ENCODE measurements around the gene SRMS.

Gene SRMS

GRCh38 chr20:63549019-63549418 is 1.5 kb upstream of the SRMS start:
- H3K4me2 ChIP-seq (ENCODE audit: low read depth, low read length), result no peak overlapping the region
- no peaks in the 10 kb centered on the region for H3K79me2 ChIP-seq (ENCODE audit: low read length)
- TF ChIP-seq EZH2 (optimal IDR thresholded peaks at IDR 0.05; ENCODE audit: low read depth, low read length), result no peak
- TF ChIP-seq CTCF (IDR thresholded peaks at IDR 0.05; ENCODE audit: low read length), result no peak
- no peak for TF ChIP-seq EZH2phosphoT487 (IDR thresholded peaks at IDR 0.05; ENCODE audit: low read length)
- H3K36me3 ChIP-seq (replicated peaks; ENCODE audit: insufficient read depth, low read length), result no peaks in the 10 kb centered on the region
- peaks cover 96% of the 10 kb centered on the region for H3K27me3 ChIP-seq (replicated peaks; ENCODE audit: insufficient read depth, low read length)
- no peak overlapping the region for H3K9ac ChIP-seq (ENCODE audit: low read length)
- H3K9me2 ChIP-seq (replicated peaks; ENCODE audit: insufficient read depth, low read length), result no peaks in the 10 kb centered on the region
- H3K27ac ChIP-seq (ENCODE audit: low read length), result no peak overlapping the region
- H3K4me1 ChIP-seq (ENCODE audit: low read length), result no peaks in the 10 kb centered on the region
- H3F3A ChIP-seq (ENCODE audit: insufficient read depth, low read length), result no peaks in the 10 kb centered on the region
- H4K20me1 ChIP-seq (ENCODE audit: insufficient read depth, low read length), result no peaks in the 10 kb centered on the region; the same call in 1 of the 2 replicates
- no peak overlapping the region for H2AFZ ChIP-seq (ENCODE audit: low read length)
- no peak overlapping the region for H3K4me3 ChIP-seq (ENCODE audit: low read length)
- DNase-seq, result no peak
- no peaks in the 10 kb centered on the region for H3K9me3 ChIP-seq (replicated peaks; ENCODE audit: insufficient read depth, low read length)

GRCh38 chr20:63548542-63548941 is 993 bp upstream of the SRMS start:
- Histone ChIP-seq H3K4me2 (ENCODE audit: low read depth, low read length) (no peak overlapping the region), H3K79me2 (ENCODE audit: low read length) (no peaks in the 10 kb centered on the region), H3K36me3 (replicated peaks; ENCODE audit: insufficient read depth, low read length) (no peaks in the 10 kb centered on the region), H3K9me2 (replicated peaks; ENCODE audit: insufficient read depth, low read length) (no peaks in the 10 kb centered on the region), H4K20me1 (ENCODE audit: insufficient read depth, low read length) (no peaks in the 10 kb centered on the region; the same call in 1 of the 2 replicates), H3K27ac (ENCODE audit: low read length) (no peak overlapping the region), H3K9ac (ENCODE audit: low read length) (no peak overlapping the region), H3F3A (ENCODE audit: insufficient read depth, low read length) (no peaks in the 10 kb centered on the region), H3K4me1 (ENCODE audit: low read length) (no peaks in the 10 kb centered on the region), H3K4me3 (ENCODE audit: low read length) (no peak overlapping the region), H2AFZ (ENCODE audit: low read length) (no peak overlapping the region), H3K27me3 (replicated peaks; ENCODE audit: insufficient read depth, low read length) (peaks cover 96% of the 10 kb centered on the region), H3K9me3 (replicated peaks; ENCODE audit: insufficient read depth, low read length) (no peaks in the 10 kb centered on the region)
- no peak for DNase-seq
- TF ChIP-seq CTCF (IDR thresholded peaks at IDR 0.05; ENCODE audit: low read length) (no peak), EZH2 (optimal IDR thresholded peaks at IDR 0.05; ENCODE audit: low read depth, low read length) (no peak), EZH2phosphoT487 (IDR thresholded peaks at IDR 0.05; ENCODE audit: low read length) (no peak)

- no peaks in the 10 kb centered on the region for H3K4me1 ChIP-seq (ENCODE audit: low read length)
- H3K27me3 ChIP-seq (replicated peaks; ENCODE audit: insufficient read depth, low read length), result peaks cover 96% of the 10 kb centered on the region
- H4K20me1 ChIP-seq (ENCODE audit: insufficient read depth, low read length), result no peaks in the 10 kb centered on the region; the same call in 1 of the 2 replicates
- no peaks in the 10 kb centered on the region for H3K36me3 ChIP-seq (replicated peaks; ENCODE audit: insufficient read depth, low read length)
- H3K9me3 ChIP-seq (replicated peaks; ENCODE audit: insufficient read depth, low read length), result no peaks in the 10 kb centered on the region
- no peaks in the 10 kb centered on the region for H3F3A ChIP-seq (ENCODE audit: insufficient read depth, low read length)
- no peak overlapping the region for H3K9ac ChIP-seq (ENCODE audit: low read length)
- no peak overlapping the region for H3K4me3 ChIP-seq (ENCODE audit: low read length)
- H3K27ac ChIP-seq (ENCODE audit: low read length), result no peak overlapping the region
- no peak for DNase-seq
- no peak overlapping the region for H3K4me2 ChIP-seq (ENCODE audit: low read depth, low read length)
- no peaks in the 10 kb centered on the region for H3K9me2 ChIP-seq (replicated peaks; ENCODE audit: insufficient read depth, low read length)
- no peaks in the 10 kb centered on the region for H3K79me2 ChIP-seq (ENCODE audit: low read length)
- TF ChIP-seq EZH2 (optimal IDR thresholded peaks at IDR 0.05; ENCODE audit: low read depth, low read length), result no peak
- no peak for TF ChIP-seq EZH2phosphoT487 (IDR thresholded peaks at IDR 0.05; ENCODE audit: low read length)
- TF ChIP-seq CTCF (IDR thresholded peaks at IDR 0.05; ENCODE audit: low read length), result no peak
- no peak overlapping the region for H2AFZ ChIP-seq (ENCODE audit: low read length)
Measured at GRCh38 chr20:63546956-63547724, 409 bp downstream of the SRMS start.

Data from MM.1S (cell line).